Measurements from ENCODE around the gene PANX2. TPM values are rescaled to one million over a fixed set of nuclear protein-coding genes. Genes with fewer than 3 reads are reported as not detected.
A peak's percentile ranks its signal among the peaks of the same experiment; 100 is the strongest.

Gene PANX2
- total RNA-seq, 1 donor from 2014 or later = 2.5 TPM

DNA sequence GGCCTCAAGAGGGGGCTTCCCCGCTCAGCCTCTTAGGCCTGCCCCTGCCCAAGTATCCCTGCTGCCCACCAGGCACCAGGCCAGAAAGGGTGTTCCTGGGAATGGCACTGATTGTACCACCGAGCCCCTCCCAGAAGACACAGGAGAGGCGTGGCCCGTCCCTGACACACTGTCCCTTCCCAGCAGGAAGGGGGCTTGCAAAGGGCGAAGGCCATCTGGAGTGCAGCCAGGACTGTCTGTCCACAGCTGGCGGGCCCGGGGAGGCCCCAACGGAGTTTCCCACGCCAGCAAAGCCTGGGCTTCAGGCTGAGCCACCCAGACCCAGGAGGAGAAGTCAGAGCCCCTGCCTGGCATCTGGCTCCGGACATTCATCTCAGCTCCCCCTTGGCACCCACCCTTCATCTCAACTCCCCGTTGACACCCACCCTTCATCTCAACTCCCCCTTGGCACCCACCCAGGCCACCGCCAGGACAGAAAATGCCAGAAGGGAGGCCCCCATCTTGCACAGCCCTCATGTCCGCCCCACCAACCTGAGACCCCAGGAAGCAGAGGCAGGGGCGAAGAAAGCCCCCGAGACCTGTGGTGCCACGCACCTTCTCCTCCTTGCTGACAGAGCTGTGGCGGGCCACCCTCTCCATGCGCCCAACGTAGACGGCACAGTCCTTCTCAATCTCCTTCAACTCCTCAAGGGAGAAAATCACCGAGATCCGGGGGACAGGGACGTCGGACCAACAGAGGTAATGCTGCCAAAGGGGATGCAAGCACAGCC lies 54.9 kb downstream of the PANX2 start:
- H3K4me1 ChIP-seq = no peaks in the 10 kb centered on the region
- ATAC-seq (no peak), DNase-seq (no peak)
- H3K36me3 ChIP-seq = peaks cover 97% of the 10 kb centered on the region
- no peak overlapping the region for H3K27ac ChIP-seq
- no peaks in the 10 kb centered on the region for H3K27me3 ChIP-seq (ENCODE audit: low read depth)
- intact Hi-C loops (cut with DNase I) = no loop called here
- H3K4me3 ChIP-seq = no peak overlapping the region
- no peaks in the 10 kb centered on the region for H3K9me3 ChIP-seq
- TF ChIP-seq, protein P1, sequence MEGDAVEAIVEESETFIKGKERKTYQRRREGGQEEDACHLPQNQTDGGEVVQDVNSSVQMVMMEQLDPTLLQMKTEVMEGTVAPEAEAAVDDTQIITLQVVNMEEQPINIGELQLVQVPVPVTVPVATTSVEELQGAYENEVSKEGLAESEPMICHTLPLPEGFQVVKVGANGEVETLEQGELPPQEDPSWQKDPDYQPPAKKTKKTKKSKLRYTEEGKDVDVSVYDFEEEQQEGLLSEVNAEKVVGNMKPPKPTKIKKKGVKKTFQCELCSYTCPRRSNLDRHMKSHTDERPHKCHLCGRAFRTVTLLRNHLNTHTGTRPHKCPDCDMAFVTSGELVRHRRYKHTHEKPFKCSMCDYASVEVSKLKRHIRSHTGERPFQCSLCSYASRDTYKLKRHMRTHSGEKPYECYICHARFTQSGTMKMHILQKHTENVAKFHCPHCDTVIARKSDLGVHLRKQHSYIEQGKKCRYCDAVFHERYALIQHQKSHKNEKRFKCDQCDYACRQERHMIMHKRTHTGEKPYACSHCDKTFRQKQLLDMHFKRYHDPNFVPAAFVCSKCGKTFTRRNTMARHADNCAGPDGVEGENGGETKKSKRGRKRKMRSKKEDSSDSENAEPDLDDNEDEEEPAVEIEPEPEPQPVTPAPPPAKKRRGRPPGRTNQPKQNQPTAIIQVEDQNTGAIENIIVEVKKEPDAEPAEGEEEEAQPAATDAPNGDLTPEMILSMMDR (IDR thresholded peaks at IDR 0.05) = no peak

DNA sequence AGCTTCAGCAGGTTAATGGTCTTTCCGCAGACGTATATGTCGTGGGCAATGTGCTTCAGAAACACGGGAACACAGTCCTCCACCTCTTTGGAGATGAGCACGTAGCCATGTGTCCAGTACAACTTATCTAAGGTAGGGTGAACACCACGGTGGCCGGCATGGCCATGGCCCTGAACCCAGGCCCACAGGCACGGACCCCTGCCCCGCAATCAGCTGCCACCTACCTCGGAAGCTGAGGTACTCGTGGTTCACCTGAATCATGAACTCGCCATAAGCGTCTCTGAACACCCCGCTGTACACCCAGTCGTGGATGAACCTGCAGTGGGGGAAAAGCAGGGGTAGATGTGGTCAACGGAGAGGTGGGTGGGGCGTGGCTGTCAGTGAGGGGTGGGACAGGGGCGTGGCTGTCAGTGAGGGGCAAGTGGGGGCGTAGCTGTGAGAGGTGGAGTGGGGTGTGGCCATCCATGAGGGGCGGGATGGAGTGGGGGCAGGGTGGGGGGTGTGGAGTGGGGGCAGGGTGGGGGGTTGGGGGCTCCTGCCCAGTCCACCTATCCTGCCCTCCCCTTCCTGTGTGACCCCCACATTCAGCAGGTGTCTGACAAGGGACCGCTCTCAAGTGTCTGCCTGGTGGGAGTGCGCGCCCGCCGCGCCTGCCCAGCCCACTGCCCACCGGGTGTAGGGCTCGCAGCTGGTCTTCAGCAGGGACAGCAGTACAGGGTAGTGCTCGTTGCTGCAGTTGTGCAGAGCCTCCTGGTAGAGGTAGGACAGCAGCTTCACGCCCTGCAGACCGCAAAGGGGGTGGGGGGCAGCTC lies 55.7 kb downstream of the PANX2 start:
- Histone ChIP-seq H3K36me3 (peaks cover 90% of the 10 kb centered on the region), H3K4me3 (no peak overlapping the region), H3K27me3 (ENCODE audit: low read depth) (no peaks in the 10 kb centered on the region), H3K9me3 (no peaks in the 10 kb centered on the region), H3K27ac (no peak overlapping the region), H3K4me1 (no peaks in the 10 kb centered on the region)
- intact Hi-C loops (cut with DNase I) = no loop called here
- ATAC-seq = no peak
- TF ChIP-seq, protein P1 (IDR thresholded peaks at IDR 0.05) = no peak
- no peak for DNase-seq

DNA sequence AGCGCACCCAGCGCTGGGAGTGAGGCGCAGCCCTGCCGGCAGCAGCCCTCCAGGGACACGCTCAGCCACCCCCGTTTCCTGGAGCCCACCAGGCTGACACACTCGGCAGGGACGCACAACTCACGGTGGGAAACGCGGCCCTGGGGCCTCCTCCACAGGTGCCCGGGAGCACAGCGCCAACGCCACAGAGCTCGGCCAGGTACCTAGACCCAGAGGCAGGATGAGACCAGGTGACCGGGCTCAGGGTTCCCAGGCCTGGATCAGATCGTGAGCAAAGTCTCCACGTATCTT lies 56.3 kb downstream of the PANX2 start:
- intact Hi-C loops (cut with DNase I) = no loop called here
- Histone ChIP-seq H3K9me3 (no peaks in the 10 kb centered on the region), H3K4me1 (no peaks in the 10 kb centered on the region), H3K36me3 (peaks cover 90% of the 10 kb centered on the region), H3K27ac (no peak overlapping the region), H3K4me3 (no peak overlapping the region), H3K27me3 (ENCODE audit: low read depth) (no peaks in the 10 kb centered on the region)
- peak; percentile 39 for DNase-seq
- ATAC-seq = no peak
- TF ChIP-seq, protein P1 (IDR thresholded peaks at IDR 0.05) = no peak

DNA sequence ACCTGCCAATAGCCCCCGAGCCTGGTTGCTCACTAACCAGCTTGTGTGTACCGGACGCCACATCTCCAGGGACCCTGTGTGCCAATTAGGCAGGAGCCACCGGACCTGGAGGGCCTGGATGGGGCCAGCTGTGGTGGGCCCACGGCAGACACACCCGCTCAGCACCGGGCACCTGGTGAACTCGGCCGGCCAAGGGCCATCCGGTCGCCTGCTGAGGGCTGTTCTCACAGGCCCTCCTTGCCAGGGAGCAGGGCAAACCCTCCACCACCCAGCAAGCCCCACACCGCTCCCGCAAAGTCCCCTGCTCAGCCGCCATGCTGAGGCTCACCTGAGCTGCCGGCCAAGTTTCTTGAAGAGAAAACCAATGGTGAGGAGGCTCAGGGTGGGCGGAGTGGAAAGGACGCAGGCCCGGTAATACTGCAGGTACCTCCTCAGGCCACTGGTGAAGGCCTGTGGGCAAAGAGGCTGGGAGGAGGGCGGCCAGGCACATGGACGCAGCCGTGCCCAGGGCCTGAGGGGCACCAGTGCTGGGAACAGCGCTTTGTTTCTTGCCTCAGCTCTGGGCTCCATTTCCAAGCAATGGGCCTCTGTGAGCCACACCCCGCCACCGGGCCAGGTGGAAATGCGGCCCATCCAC lies 57.2 kb downstream of the PANX2 start:
- H3K9me3 ChIP-seq = no peaks in the 10 kb centered on the region
- no peak for ATAC-seq
- H3K4me1 ChIP-seq = no peaks in the 10 kb centered on the region
- no peaks in the 10 kb centered on the region for H3K27me3 ChIP-seq (ENCODE audit: low read depth)
- H3K36me3 ChIP-seq = peaks cover 90% of the 10 kb centered on the region
- H3K4me3 ChIP-seq = no peak overlapping the region
- intact Hi-C loops (cut with DNase I) = no loop called here
- no peak overlapping the region for H3K27ac ChIP-seq
- DNase-seq = peak; percentile 38
- TF ChIP-seq, protein P1 (IDR thresholded peaks at IDR 0.05) = no peak

DNA sequence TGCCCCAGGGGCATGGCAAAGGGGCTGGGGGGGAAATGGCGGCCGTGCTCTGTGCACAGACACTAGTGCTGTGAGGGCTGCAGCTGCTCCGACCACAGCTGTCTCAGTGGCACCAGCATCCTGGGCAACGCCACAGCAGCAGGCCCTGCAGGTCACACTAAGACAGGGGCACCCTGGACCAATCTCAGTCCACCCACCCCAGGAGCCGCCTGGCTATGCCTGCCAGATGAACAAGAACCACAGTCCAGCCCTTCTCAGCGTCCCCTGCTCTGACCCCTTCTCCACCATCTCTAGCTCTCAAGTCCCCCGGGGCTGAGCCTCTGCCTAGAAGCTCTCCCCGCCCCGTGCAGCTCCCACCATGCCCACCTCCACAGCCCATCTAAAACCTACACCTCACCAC lies 57.8 kb downstream of the PANX2 start:
- TF ChIP-seq, protein P1 (IDR thresholded peaks at IDR 0.05) = no peak
- intact Hi-C loops (cut with DNase I) = no loop called here
- no peak overlapping the region for H3K27ac ChIP-seq
- H3K4me3 ChIP-seq = no peak overlapping the region
- no peaks in the 10 kb centered on the region for H3K27me3 ChIP-seq (ENCODE audit: low read depth)
- peaks cover 90% of the 10 kb centered on the region for H3K36me3 ChIP-seq
- ATAC-seq (no peak), DNase-seq (peak; percentile 30)
- H3K4me1 ChIP-seq = no peaks in the 10 kb centered on the region
- no peaks in the 10 kb centered on the region for H3K9me3 ChIP-seq
